A172 (cell line): Measurements from ENCODE around the gene KIF6. TPM values are rescaled to one million over a fixed set of nuclear protein-coding genes. Genes with fewer than 3 reads are reported as not detected.
A peak's percentile ranks its signal among the peaks of the same experiment; 100 is the strongest.

Experiments used
- DNase-seq: peaks from one replicate; pipeline ENCODE4 v3.0.0-alpha.2; 2015; ENCODE audit warnings: low spot score
- total RNA-seq: library from RNA; depleted of rRNA; stranded (reverse); fragments of >200 nt; shearing (Covaris generic); gene quantifications from 2 replicates; pipeline ENCODE4 v1.2.3, GENCODE V29; 2014

Gene KIF6
- total RNA-seq, 1 experiment from 2014 or later: 0.26 TPM

GRCh38 chr6:39594285-39594684, 130.9 kb downstream of the KIF6 start:
- no peak for DNase-seq

DNA sequence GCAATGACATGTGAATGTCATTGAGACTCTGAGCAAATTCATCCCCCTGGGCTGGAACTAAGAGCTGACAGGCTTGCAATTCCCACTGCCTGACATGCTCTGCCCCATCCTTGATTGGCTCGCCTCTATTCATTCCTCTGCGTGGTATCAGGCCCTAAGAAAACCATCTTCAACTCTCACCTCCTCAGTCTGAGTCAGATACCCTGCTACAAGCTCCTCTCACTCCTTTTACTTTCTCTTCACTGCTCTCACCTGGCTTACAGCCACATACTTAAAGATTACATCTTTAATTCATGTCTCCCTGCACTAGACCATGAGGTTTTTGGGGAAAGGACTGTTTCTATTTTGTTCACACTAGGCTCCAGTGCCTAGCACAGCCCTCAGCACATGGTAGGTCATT, 131.6 kb downstream of the KIF6 start:
- DNase-seq: no peak

GRCh38 chr6:39590871-39591393, 134.3 kb downstream of the KIF6 start:
- no peak for DNase-seq

DNA sequence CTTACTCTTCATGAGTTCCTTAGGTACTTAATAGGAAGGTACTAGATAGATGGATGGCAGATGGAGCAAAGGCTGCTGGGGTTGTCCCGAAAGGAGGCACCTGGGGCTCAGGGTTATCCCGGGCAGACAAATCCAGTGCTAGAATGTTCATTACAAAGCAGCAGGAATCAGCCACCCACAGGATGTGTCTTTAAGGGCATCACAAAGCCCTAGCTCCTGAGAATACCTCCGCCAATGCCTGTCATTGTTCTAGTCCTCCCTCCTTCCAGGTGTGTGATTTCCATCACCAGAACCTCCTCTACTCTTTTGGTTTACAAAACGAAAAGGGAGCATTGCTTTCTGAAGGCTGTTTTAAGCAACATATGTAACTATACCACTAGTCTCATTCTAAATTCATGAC, 138.1 kb downstream of the KIF6 start:
- DNase-seq: no peak

DNA sequence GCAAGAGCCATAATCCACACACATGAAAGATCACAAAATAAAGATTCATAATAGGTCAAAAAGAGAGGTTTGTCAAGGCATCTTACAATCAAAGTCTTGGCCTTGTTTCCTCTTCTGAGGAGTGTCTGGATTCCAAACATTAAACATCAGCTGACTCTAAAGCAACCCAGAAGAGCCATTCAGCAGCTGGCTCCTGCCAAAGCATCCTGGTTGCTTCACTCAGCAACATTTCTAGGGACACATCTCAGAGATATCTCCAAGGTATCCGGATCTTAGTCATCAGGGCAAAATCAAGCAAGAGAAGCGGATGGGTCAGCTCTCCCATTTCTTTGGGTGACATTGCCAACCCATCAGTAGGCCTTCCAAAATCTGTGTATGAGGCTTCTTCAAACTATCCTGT, 139.6 kb downstream of the KIF6 start:
- DNase-seq: no peak

DNA sequence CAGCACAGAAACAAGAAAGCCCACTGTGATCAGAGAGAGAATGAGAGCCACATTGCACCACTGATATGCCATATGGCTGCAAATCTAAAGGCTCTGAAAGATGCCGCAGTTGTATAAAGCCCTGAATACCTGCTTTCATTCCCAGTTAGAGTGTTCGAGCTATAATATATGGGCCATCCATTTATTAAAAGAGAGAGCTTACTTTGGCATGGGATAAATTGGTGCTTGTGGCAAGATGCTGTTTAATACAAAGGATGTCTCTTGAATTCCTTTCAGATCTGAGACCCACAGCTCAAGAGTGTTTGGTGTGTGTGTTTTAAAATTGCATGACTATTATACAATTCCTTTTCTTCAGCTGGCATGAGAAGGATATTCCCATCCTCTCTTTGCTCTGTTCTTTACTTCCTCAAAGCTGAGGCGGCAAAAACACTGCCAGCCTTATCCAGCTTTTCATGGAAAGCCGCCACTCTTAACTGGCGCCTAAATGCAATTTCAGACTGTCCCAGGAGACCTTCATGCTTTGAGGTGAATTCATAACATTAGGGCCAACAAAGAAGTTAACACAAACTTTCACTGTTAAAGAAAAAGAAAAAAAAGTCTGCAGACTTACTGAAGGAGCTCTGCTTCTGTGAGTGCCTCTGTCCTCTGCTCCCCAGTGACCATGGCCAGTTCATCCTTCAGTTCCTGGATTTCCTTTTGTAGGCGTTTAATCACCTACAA, 147.6 kb downstream of the KIF6 start:
- no peak for DNase-seq

GRCh38 chr6:39576556-39577303, 148.5 kb downstream of the KIF6 start:
- DNase-seq: no peak

- no peak for DNase-seq
Measured at GRCh38 chr6:39574991-39575390, 150.2 kb downstream of the KIF6 start.

GRCh38 chr6:39573541-39573940, 151.7 kb downstream of the KIF6 start:
- DNase-seq: no peak

DNA sequence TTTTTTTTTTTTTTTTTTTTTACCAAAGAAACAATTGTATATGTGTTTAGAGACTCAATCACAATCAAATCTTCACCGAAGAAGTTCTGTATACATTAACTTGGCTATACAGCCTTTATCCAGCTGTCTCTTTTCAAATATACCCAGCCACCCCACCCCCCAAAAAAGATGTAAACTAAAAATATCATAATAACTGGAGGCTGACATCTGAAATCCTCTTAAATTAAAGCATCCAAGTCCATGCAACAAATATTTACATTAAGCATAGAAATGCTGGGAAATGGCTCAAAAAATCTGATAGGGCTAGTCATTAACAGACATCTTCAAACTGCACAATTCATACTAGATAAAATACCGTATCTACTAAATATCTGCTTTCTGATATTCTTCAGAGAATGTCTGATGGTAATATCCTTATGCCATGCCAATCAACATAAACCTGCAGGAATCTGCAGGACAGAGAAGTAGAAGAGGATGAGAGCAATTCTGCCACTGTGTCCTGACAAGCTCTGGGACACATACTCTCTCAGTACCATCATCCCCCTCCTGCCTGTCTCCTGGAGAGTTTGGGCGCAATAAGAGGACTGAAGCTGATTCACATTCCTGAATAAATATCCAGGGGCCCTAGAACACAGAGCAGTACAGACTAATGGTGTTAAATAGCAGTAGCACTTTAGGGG, 152.4 kb downstream of the KIF6 start:
- no peak for DNase-seq

- peak; percentile 3 for DNase-seq
Measured at GRCh38 chr6:39568896-39569295, 156.3 kb downstream of the KIF6 start.

GRCh38 chr6:39567091-39567490, 158.1 kb downstream of the KIF6 start:
- DNase-seq: no peak

- no peak for DNase-seq
Measured at GRCh38 chr6:39566456-39566855, 158.8 kb downstream of the KIF6 start.

- no peak for DNase-seq
Measured at GRCh38 chr6:39565956-39566355, 159.3 kb downstream of the KIF6 start.

DNA sequence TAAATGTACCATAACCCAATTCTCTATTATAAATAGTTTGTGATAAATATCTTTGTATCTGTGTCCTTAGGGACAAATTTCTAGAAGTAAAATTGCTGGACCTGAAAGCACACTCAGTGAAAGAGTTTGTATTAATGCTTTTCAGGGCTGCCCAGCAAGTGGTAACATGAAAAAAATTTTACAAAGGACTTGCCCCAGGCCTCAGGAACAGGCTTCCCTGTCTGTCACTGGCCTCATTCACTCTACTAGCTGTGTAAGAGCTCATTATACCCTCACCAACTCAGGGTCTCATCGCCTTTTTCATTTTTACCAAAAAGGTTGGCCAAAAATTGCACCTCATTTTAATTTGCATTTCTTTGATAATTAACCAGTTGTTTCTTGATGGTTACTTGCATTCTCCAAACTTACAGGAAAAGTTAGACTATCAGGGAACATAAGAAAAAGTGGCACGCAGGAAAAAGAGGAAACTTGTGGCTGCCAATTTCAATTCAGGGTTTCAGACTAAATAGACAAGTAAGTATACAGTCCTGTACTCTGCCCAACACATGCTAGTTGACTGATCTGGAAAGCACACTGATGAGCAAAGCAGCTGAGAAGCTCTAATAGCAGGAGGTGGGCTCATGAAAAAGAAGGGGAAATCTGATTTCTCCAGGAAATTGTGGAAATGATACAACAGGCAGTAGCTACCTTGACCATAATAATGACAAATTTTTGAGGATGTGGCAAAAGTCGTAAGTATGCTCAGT, 161.5 kb downstream of the KIF6 start:
- no peak for DNase-seq

GRCh38 chr6:39561536-39562266, 163.5 kb downstream of the KIF6 start:
- no peak for DNase-seq

GRCh38 chr6:39560915-39561314, 164.3 kb downstream of the KIF6 start:
- DNase-seq: no peak

- DNase-seq: no peak
Measured at GRCh38 chr6:39558591-39559190, 166.5 kb downstream of the KIF6 start.

DNA sequence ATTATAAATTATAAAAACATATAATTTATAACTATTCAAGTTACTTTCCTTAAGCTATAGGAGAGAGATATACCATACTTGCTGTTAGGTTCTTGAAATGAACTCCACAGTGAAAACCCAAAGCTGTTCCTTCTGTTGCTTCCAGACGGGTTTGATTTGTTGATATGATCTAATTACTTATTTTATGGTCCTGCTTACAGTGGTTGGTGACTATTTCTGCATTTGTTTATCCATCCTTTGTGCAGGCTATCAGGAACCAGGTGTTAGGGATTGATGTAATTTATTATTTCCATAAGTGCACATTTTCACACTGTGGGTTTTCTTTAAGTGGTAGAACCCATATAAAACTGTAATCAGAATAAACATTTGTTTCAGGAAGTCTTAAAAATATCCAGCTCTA, 167.1 kb downstream of the KIF6 start:
- DNase-seq: no peak

GRCh38 chr6:39555136-39555535, 170.1 kb downstream of the KIF6 start:
- no peak for DNase-seq
